Panc1 (cell line): ENCODE measurements around the gene SOX9. TPM values are rescaled to one million over a fixed set of nuclear protein-coding genes. Genes with fewer than 3 reads are reported as not detected.

Experiments
- ATAC-seq: fragments of 200-7000 bp; cut with Tn5 transposase; 2 replicates; pipeline ENCODE4 v1.9.1; 2020; ENCODE audit warnings: mild to moderate bottlenecking, moderate library complexity
- BruUV-seq: library from RNA; stranded (reverse); fragments of 400-500 nt; replicated peaks from 2 replicates; lab custom pipeline; 2021; lab: Mats Ljungman, UMichigan
- CTCF ChIA-PET: fragments of 300-600 bp; sonication (Branson Sonifier 250); formaldehyde crosslinking; loops from one replicate; lab custom pipeline; 2022; ENCODE audit warnings: antibody characterized with exemption; lab: Charles Lee
- POLR2A ChIA-PET: fragments of 300-600 bp; sonication (Branson Sonifier 250); formaldehyde crosslinking; loops from one replicate; lab custom pipeline; 2022; ENCODE audit warnings: antibody characterized with exemption; lab: Charles Lee
- DNase-seq: peaks from one replicate; pipeline ENCODE4 v3.0.0-alpha.2; 2010; ENCODE audit warnings: low read depth, low spot score
- H3K27ac ChIP-seq: 2 replicates; pipeline ENCODE4 v1.5.1; 2011; ENCODE audit warnings: mild to moderate bottlenecking, low read length, inconsistent platforms
- H3K27me3 ChIP-seq: fragments of 200-500 bp; sonication (Bioruptor generic); 2 replicates; pipeline ENCODE4 v1.6.0; 2014; ENCODE audit warnings: low read length, inconsistent platforms; ENCODE audit not compliant: control insufficient read depth, insufficient read depth
- H3K36me3 ChIP-seq: fragments of 200-500 bp; sonication (Bioruptor generic); 2 replicates; pipeline ENCODE4 v1.5.1; 2014; ENCODE audit warnings: inconsistent platforms, mild to moderate bottlenecking, low read length, moderate library complexity; ENCODE audit not compliant: control insufficient read depth, insufficient read depth
- H3K4me1 ChIP-seq: 2 replicates; pipeline ENCODE4 v1.5.1; 2011; ENCODE audit warnings: inconsistent platforms, mild to moderate bottlenecking, low read length, moderate library complexity; ENCODE audit not compliant: control insufficient read depth, insufficient read depth
- H3K4me3 ChIP-seq, 2 experiments: 2 replicates each; pipeline ENCODE4 v1.5.1; 2011 to 2012; ENCODE audit warnings: low read depth in 2 of 2, low read length in 2 of 2, mild to moderate bottlenecking in 2 of 2, inconsistent platforms in 1 of 2, moderate library complexity in 1 of 2
- H3K9me3 ChIP-seq: fragments of 200-500 bp; sonication (Bioruptor generic); 2 replicates; pipeline ENCODE4 v1.5.1; 2014; ENCODE audit warnings: low read depth, mild to moderate bottlenecking, inconsistent platforms, low read length, moderate library complexity; ENCODE audit not compliant: control insufficient read depth, insufficient read depth
- CTCF ChIP-seq: fragments of 450-650 bp; IDR thresholded peaks from 2 replicates; pipeline ENCODE4 v1.5.1; 2017; ENCODE audit warnings: mild to moderate bottlenecking
- POLR2AphosphoS5 ChIP-seq: IDR thresholded peaks from 2 replicates; pipeline ENCODE4 v1.6.1; 2012; ENCODE audit warnings: mild to moderate bottlenecking, low read depth, low read length, moderate library complexity
- TCF7L2 ChIP-seq: IDR thresholded peaks from 2 replicates; pipeline ENCODE4 v1.6.1; 2011; ENCODE audit warnings: mild to moderate bottlenecking, low read depth, low read length, inconsistent platforms
- in situ Hi-C: cut with HindIII; loops from 2 replicates; pipeline ENCODE4 v1.10.0; 2016; ENCODE audit warnings: low sequenced_read_pairs, low pct_unique_long_range_greater_than_20kb
- intact Hi-C: fragments of 100-400 bp; cut with micrococcal nuclease; formaldehyde crosslinking; loops from one replicate; pipeline ENCODE4 v1.10.0; 2022; ENCODE audit not compliant: unreplicated experiment
- total RNA-seq: library from RNA; stranded (reverse); gene quantifications from one replicate; pipeline ENCODE4 v1.2.1, GENCODE V29; 2021; ENCODE audit not compliant: unreplicated experiment

Gene SOX9
- total RNA-seq, 1 experiment from 2014 or later, result 79.5 TPM

- ATAC-seq, result no peak
- ChIA-PET CTCF (no interaction called here), POLR2A (no interaction called here)
- no peaks in the 10 kb centered on the region for H3K9me3 ChIP-seq
- DNase-seq, result no peak
- no TSS peak for BruUV-seq
- no peak overlapping the region for H3K27ac ChIP-seq
- no peaks in the 10 kb centered on the region; the same call in 1 of the 2 replicates for H3K36me3 ChIP-seq
- no peaks in the 10 kb centered on the region for H3K27me3 ChIP-seq
- in situ Hi-C loops (no loop called here), intact Hi-C loops (loop anchor here (5.0 to 10.0 kb wide), 4 partner anchors 142 to 1482 kb away; no protein-coding TSS in a partner anchor)
- TF ChIP-seq POLR2AphosphoS5, result no peak
- no peak overlapping the region for H3K4me3 ChIP-seq
- peaks cover 12% of the 10 kb centered on the region for H3K4me1 ChIP-seq
These were observed 3.9 kb upstream of the SOX9 start for GRCh38 chr17:72116661-72117521.

GRCh38 chr17:72117535-72118334 is 3.1 kb upstream of the SOX9 start:
- ATAC-seq (no peak), DNase-seq (no peak)
- ChIA-PET CTCF (no interaction called here), POLR2A (no interaction called here)
- in situ Hi-C loops (no loop called here), intact Hi-C loops (loop anchor here (1.0 to 10.0 kb wide), 6 partner anchors 143 to 1483 kb away; no protein-coding TSS in a partner anchor)
- H3K9me3 ChIP-seq, result no peaks in the 10 kb centered on the region
- H3K4me1 ChIP-seq, result peaks cover 12% of the 10 kb centered on the region
- peak overlapping the region; percentile 23; the same call in 1 of the 2 replicates for H3K27ac ChIP-seq
- no peak for TF ChIP-seq TCF7L2
- no peaks in the 10 kb centered on the region for H3K27me3 ChIP-seq
- no peaks in the 10 kb centered on the region; the same call in 1 of the 2 replicates for H3K36me3 ChIP-seq
- H3K4me3 ChIP-seq, result peak overlapping the region; percentile 76 to 89; a peak in 3 of 4 replicates
- BruUV-seq, result no TSS peak

GRCh38 chr17:72118335-72119076 is 2.3 kb upstream of the SOX9 start:
- Histone ChIP-seq H3K27me3 (no peaks in the 10 kb centered on the region), H3K27ac (peak overlapping the region; percentile 23), H3K4me3 (peak overlapping the region; percentile 76 to 89; a peak in 3 of 4 replicates), H3K9me3 (no peaks in the 10 kb centered on the region), H3K36me3 (no peaks in the 10 kb centered on the region; the same call in 1 of the 2 replicates), H3K4me1 (peaks cover 12% of the 10 kb centered on the region)
- in situ Hi-C loops, result no loop called here
- DNase-seq, result no peak
- POLR2A ChIA-PET, result interaction anchor here (0.7 kb wide), 1 partner anchor 393 kb away, joined by 3 read pairs; no protein-coding TSS in a partner anchor
- BruUV-seq, result no TSS peak
- TF ChIP-seq TCF7L2, result no peak
- TF ChIP-seq CTCF, result peak; percentile 96
- intact Hi-C loops, result loop anchor here (1.0 to 10.0 kb wide), 6 partner anchors 144 to 1484 kb away; no protein-coding TSS in a partner anchor
- no peak for ATAC-seq
- CTCF ChIA-PET, result no interaction called here
